ENCODE data around the gene FADS3.

DNA sequence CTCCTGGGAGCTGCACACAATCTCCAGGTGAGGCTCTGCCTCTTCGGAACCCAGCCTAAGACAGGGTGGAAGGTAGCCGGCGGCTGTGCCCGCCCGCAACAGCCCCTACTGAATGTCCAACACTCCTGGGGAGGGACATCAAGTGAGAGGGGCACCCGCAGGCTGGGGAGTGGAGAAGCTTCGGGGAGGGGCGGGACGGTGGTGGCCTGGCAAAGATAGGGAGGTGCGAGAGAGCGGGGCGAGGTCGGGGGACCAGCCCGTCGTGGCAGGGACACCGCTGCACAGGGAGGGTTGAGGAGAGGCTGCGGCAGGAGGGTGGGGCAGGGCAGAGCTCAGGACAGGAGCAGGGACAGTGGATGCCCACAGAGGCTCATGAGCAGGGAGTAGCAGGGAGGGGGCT, 8.9 kb upstream of the FADS3 start:
- TF ChIP-seq POLR2AphosphoS5 (IDR thresholded peaks at IDR 0.05; ENCODE audit: low read depth, low read length) (no peak), TAF1 (IDR thresholded peaks at IDR 0.05; ENCODE audit: borderline replicate concordance, low read depth, low read length) (no peak)

All from GM12892 (cell line).